ENCODE results near the gene GNRH2. TPM values are rescaled to one million over a fixed set of nuclear protein-coding genes. Genes with fewer than 3 reads are reported as not detected.

GNRH2 gene
- total and polyA plus RNA-seq, 2 donors (not counting 3 experiments of a cell fraction or from before 2014, with no cell fraction given): 1.9 TPM; not detected in 1

- BruUV-seq (replicated peaks): no TSS peak
- Histone ChIP-seq H3K9me1 (replicated peaks; ENCODE audit: control insufficient read depth, extremely low read depth, insufficient read depth, low read length) (no peaks in the 10 kb centered on the region), H3K4me2 (ENCODE audit: insufficient read depth, low read length) (no peak overlapping the region), H3K27ac (ENCODE audit: insufficient read depth, low read depth, low read length) (no peak overlapping the region), H3K27me3 (ENCODE audit: control insufficient read depth in 2 of 2, insufficient read depth in 2 of 2, low read length in 2 of 2) (no peaks in the 10 kb centered on the region), H2AFZ (ENCODE audit: low read depth, low read length) (no peak overlapping the region), H3K4me3 (replicated peaks in 1 of 3; ENCODE audit: insufficient read depth in 1 of 3, low read depth in 1 of 3, low read length in 3 of 3) (no peak overlapping the region), H4K20me1 (replicated peaks; ENCODE audit: control insufficient read depth, extremely low read depth, insufficient read depth, low read length) (no peaks in the 10 kb centered on the region), H3K9ac (replicated peaks; ENCODE audit: extremely low read depth, insufficient read depth, low read length) (no peak overlapping the region), H3K36me3 (ENCODE audit: control insufficient read depth in 2 of 2, extremely low read depth in 1 of 2, insufficient read depth in 2 of 2, low read length in 2 of 2) (no peaks in the 10 kb centered on the region), H3K79me2 (ENCODE audit: control insufficient read depth, insufficient read depth, low read length) (no peaks in the 10 kb centered on the region), H3K9me3 (replicated peaks; ENCODE audit: control insufficient read depth, insufficient read depth, low read length) (no peaks in the 10 kb centered on the region), H3K4me1 (ENCODE audit: control insufficient read depth, extremely low read depth, insufficient read depth, low read length) (no peaks in the 10 kb centered on the region)
- peak; percentile 80 for DNase-seq (ENCODE audit: low read depth, low spot score)
- no peak for TF ChIP-seq JUN (IDR thresholded peaks at IDR 0.05; ENCODE audit: borderline replicate concordance, insufficient read depth, insufficient read length, low read depth)
- peak; percentile 15 to 43 for TF ChIP-seq CTCF (IDR thresholded peaks at IDR 0.05; ENCODE audit: extremely low read depth in 1 of 2, insufficient read depth in 1 of 2, low read depth in 1 of 2, low read length in 2 of 2)
- peak; percentile 78 for FAIRE-seq
- CTCF ChIA-PET: interaction anchor here (1.0 to 1.4 kb wide), 10 partner anchors 11 to 248 kb away, joined by 3 to 22 read pairs (median 4); no protein-coding TSS in a partner anchor
- dilution Hi-C loops (cut with MboI; ENCODE audit: extremely low pct_ligation_motif_present, low sequenced_read_pairs) (no loop called here), intact Hi-C loops (cut with micrococcal nuclease) (loop anchor here (1.0 to 5.0 kb wide), 4 partner anchors 129 to 312 kb away; partner anchors contain the start of gene PTPRA)
- POLR2A ChIA-PET: no interaction called here
These were observed 42.4 kb upstream of the GNRH2 start for GRCh38 chr20:3000852-3001523.

DNA sequence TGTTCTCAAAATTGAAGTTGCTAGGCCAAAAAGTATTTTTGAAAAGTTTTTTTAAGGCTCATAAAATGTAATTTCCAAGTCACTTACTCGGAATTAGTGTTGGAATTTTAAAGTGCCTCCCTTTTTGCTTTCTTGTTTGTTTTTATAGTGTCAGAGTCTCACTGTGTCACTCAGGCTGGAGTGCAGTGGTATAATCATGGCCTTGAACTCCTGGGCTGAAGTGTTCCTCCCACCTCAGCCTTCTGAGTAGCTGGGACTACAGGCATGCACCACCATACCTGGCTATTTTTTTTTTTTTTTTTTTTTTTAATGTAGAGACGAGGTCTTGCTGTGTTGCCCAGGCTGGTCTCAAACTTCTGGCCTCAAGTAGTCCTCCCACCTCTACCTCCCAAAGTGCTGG is 40.0 kb upstream of the GNRH2 start:
- POLR2A ChIA-PET: no interaction called here
- H2AFZ ChIP-seq (ENCODE audit: low read depth, low read length): no peak overlapping the region
- intact Hi-C loops (cut with micrococcal nuclease) (loop anchor here (5.0 kb wide), 1 partner anchor 131 kb away; the partner anchor contains the start of gene PTPRA), dilution Hi-C loops (cut with MboI; ENCODE audit: extremely low pct_ligation_motif_present, low sequenced_read_pairs) (no loop called here)
- H3K9me3 ChIP-seq (replicated peaks; ENCODE audit: control insufficient read depth, insufficient read depth, low read length): no peaks in the 10 kb centered on the region
- BruUV-seq (replicated peaks): no TSS peak
- H3K36me3 ChIP-seq (ENCODE audit: control insufficient read depth in 2 of 2, extremely low read depth in 1 of 2, insufficient read depth in 2 of 2, low read length in 2 of 2): peaks cover 2 to 5% of the 10 kb centered on the region in 2 experiments
- DNase-seq (ENCODE audit: low read depth, low spot score) (no peak), FAIRE-seq (no peak)
- no peak overlapping the region for H3K4me3 ChIP-seq (replicated peaks in 1 of 3; ENCODE audit: insufficient read depth in 1 of 3, low read depth in 1 of 3, low read length in 3 of 3)
- no peaks in the 10 kb centered on the region for H3K79me2 ChIP-seq (ENCODE audit: control insufficient read depth, insufficient read depth, low read length)
- no peaks in the 10 kb centered on the region for H3K27me3 ChIP-seq (ENCODE audit: control insufficient read depth in 2 of 2, insufficient read depth in 2 of 2, low read length in 2 of 2)
- H3K9me1 ChIP-seq (replicated peaks; ENCODE audit: control insufficient read depth, extremely low read depth, insufficient read depth, low read length): no peaks in the 10 kb centered on the region
- no peaks in the 10 kb centered on the region for H4K20me1 ChIP-seq (replicated peaks; ENCODE audit: control insufficient read depth, extremely low read depth, insufficient read depth, low read length)
- CTCF ChIA-PET: interaction anchor here (0.6 kb wide), 1 partner anchor 89 kb away, joined by 3 read pairs; no protein-coding TSS in a partner anchor
- TF ChIP-seq MYC (IDR thresholded peaks at IDR 0.05; ENCODE audit: low read depth, low read length) (no peak), CTCF (IDR thresholded peaks at IDR 0.05; ENCODE audit: extremely low read depth in 1 of 2, insufficient read depth in 1 of 2, low read depth in 1 of 2, low read length in 2 of 2) (no peak), EZH2 (IDR thresholded peaks at IDR 0.05; ENCODE audit: borderline replicate concordance, low read depth, low read length, severe bottlenecking) (no peak), POLR2A (IDR thresholded peaks at IDR 0.05; ENCODE audit: low read depth, low read length) (no peak), POLR2AphosphoS5 (IDR thresholded peaks at IDR 0.05; ENCODE audit: insufficient read depth, low read depth, low read length) (no peak), GATA2 (IDR thresholded peaks at IDR 0.05; ENCODE audit: insufficient read depth, insufficient read length, low read depth, low read length) (no peak), FOS (IDR thresholded peaks at IDR 0.05; ENCODE audit: borderline replicate concordance, insufficient read depth, low read length) (no peak), JUN (IDR thresholded peaks at IDR 0.05; ENCODE audit: borderline replicate concordance, insufficient read depth, insufficient read length, low read depth) (no peak)
- TF ChIP-seq, protein P1, sequence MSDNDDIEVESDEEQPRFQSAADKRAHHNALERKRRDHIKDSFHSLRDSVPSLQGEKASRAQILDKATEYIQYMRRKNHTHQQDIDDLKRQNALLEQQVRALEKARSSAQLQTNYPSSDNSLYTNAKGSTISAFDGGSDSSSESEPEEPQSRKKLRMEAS (IDR thresholded peaks at IDR 0.05; ENCODE audit: insufficient read depth, insufficient read length): no peak
- no peak overlapping the region for H3K4me2 ChIP-seq (ENCODE audit: insufficient read depth, low read length)
- H3K4me1 ChIP-seq (ENCODE audit: control insufficient read depth, extremely low read depth, insufficient read depth, low read length): no peaks in the 10 kb centered on the region
- H3K9ac ChIP-seq (replicated peaks; ENCODE audit: extremely low read depth, insufficient read depth, low read length): no peak overlapping the region
- H3K27ac ChIP-seq (ENCODE audit: insufficient read depth, low read depth, low read length): no peak overlapping the region
